Measurements from ENCODE around the gene TES.
A peak's percentile ranks its signal among the peaks of the same experiment; 100 is the strongest.

The TES gene

GRCh38 chr7:116194115-116194514 is 16.2 kb upstream of the TES start:
- H3K9me3 ChIP-seq (replicated peaks; ENCODE audit: low read length), result no peaks in the 10 kb centered on the region

DNA sequence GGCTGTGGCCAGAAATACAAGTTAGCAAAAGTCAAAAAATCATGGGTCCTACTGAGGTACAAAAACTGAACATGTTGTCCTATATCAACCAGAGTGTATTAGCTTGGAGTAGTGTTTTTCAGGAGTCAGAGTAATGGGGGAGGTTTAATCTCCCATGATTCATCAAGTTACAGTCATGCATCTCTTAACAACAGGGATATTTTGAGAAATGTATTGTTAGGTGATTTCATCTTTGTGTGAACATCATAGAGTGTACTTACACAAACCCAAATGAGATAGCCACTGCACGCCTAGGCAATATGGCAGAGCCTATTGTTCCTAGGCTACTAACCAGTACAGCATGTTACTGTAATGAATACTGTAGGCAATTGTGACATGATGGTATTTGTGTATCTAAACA is 14.9 kb upstream of the TES start:
- Histone ChIP-seq H3K9me3 (replicated peaks; ENCODE audit: low read length) (no peaks in the 10 kb centered on the region), H3K4me2 (ENCODE audit: low read length) (no peak overlapping the region), H3K9ac (ENCODE audit: low read depth, low read length) (no peak overlapping the region), H3K27me3 (ENCODE audit: control insufficient read depth, insufficient read depth, low read length) (no peaks in the 10 kb centered on the region), H3K36me3 (ENCODE audit: insufficient read depth, low read length) (no peaks in the 10 kb centered on the region), H3K4me1 (ENCODE audit: control insufficient read depth, insufficient read depth, low read length) (peaks cover 6% of the 10 kb centered on the region), H3K4me3 (ENCODE audit: low read length) (no peak overlapping the region)

More at GRCh38 chr7:116194115-116194514, 16.2 kb upstream of the TES start:
- Histone ChIP-seq H3K4me1 (ENCODE audit: control insufficient read depth, insufficient read depth, low read length) (peaks cover 6% of the 10 kb centered on the region), H3K9ac (ENCODE audit: low read depth, low read length) (no peak overlapping the region), H3K4me3 (ENCODE audit: low read length) (no peak overlapping the region), H3K36me3 (ENCODE audit: insufficient read depth, low read length) (no peaks in the 10 kb centered on the region), H3K4me2 (ENCODE audit: low read length) (no peak overlapping the region), H3K27me3 (ENCODE audit: control insufficient read depth, insufficient read depth, low read length) (no peaks in the 10 kb centered on the region)

DNA sequence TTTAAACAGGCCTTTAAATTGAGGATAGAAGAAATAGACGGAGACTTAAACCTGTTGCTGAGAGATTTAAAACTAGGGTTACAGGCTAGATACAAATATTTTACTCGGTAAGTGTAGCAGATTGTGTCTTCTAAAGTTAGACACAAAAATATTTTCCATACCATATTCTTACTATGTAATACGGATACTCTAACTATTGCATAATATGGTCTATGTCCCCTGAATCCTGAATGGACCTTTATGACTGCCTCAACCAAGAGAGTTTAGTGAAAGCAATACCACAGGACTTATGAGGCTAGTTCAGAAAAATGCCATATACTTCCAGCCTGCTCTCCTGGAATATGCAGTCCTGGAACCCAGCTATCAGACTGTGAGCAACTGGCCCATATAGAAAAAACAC is 13.4 kb upstream of the TES start:
- no peaks in the 10 kb centered on the region for H3K27me3 ChIP-seq (ENCODE audit: control insufficient read depth, insufficient read depth, low read length)
- no peaks in the 10 kb centered on the region for H3K9me3 ChIP-seq (replicated peaks; ENCODE audit: low read length)
- no peak overlapping the region for H3K4me2 ChIP-seq (ENCODE audit: low read length)
- no peak overlapping the region for H3K4me3 ChIP-seq (ENCODE audit: low read length)
- H3K9ac ChIP-seq (ENCODE audit: low read depth, low read length), result no peak overlapping the region
- H3K4me1 ChIP-seq (ENCODE audit: control insufficient read depth, insufficient read depth, low read length), result peaks cover 13% of the 10 kb centered on the region
- no peaks in the 10 kb centered on the region for H3K36me3 ChIP-seq (ENCODE audit: insufficient read depth, low read length)

- H3K4me2 ChIP-seq (ENCODE audit: low read length), result no peak overlapping the region
- peaks cover 13% of the 10 kb centered on the region for H3K4me1 ChIP-seq (ENCODE audit: control insufficient read depth, insufficient read depth, low read length)
- H3K9ac ChIP-seq (ENCODE audit: low read depth, low read length), result no peak overlapping the region
These were observed 13.0 kb upstream of the TES start for GRCh38 chr7:116197360-116197759.

GRCh38 chr7:116198748-116199410 is 11.5 kb upstream of the TES start:
- peaks cover 13% of the 10 kb centered on the region for H3K4me1 ChIP-seq (ENCODE audit: control insufficient read depth, insufficient read depth, low read length)
- H3K4me2 ChIP-seq (ENCODE audit: low read length), result no peak overlapping the region
- H3K9me3 ChIP-seq (replicated peaks; ENCODE audit: low read length), result no peaks in the 10 kb centered on the region
- H3K27me3 ChIP-seq (ENCODE audit: control insufficient read depth, insufficient read depth, low read length), result peaks cover 3% of the 10 kb centered on the region
- no peak overlapping the region for H3K4me3 ChIP-seq (ENCODE audit: low read length)
- H3K36me3 ChIP-seq (ENCODE audit: insufficient read depth, low read length), result no peaks in the 10 kb centered on the region
- no peak overlapping the region for H3K9ac ChIP-seq (ENCODE audit: low read depth, low read length)

More at GRCh38 chr7:116197360-116197759, 13.0 kb upstream of the TES start:
- no peak overlapping the region for H3K4me3 ChIP-seq (ENCODE audit: low read length)
- H3K27me3 ChIP-seq (ENCODE audit: control insufficient read depth, insufficient read depth, low read length), result no peaks in the 10 kb centered on the region
- H3K9me3 ChIP-seq (replicated peaks; ENCODE audit: low read length), result no peaks in the 10 kb centered on the region
- H3K36me3 ChIP-seq (ENCODE audit: insufficient read depth, low read length), result no peaks in the 10 kb centered on the region

DNA sequence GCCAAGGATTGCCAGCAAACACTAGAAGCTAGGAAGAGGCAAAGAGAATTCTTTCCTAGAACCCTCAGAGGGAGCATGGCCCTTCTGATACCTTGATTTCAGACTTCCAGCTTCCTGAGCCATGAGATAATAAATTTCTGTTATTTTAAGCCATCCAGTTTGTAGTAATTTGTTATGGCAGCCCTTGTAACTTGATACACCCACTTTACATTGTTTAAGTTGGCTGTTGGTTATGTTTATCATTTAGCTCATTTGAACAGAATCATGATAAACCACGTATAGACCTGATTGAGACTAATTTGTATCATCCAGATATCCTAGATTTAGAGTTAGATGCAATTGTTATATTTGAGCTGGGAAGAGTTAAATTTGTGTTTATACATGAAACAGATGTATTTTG is 9.4 kb upstream of the TES start:
- H3K27me3 ChIP-seq (ENCODE audit: control insufficient read depth, insufficient read depth, low read length), result peaks cover 3% of the 10 kb centered on the region
- no peak overlapping the region for H3K9ac ChIP-seq (ENCODE audit: low read depth, low read length)
- peaks cover 7% of the 10 kb centered on the region for H3K4me1 ChIP-seq (ENCODE audit: control insufficient read depth, insufficient read depth, low read length)
- no peaks in the 10 kb centered on the region for H3K9me3 ChIP-seq (replicated peaks; ENCODE audit: low read length)
- H3K36me3 ChIP-seq (ENCODE audit: insufficient read depth, low read length), result no peaks in the 10 kb centered on the region
- no peak overlapping the region for H3K4me3 ChIP-seq (ENCODE audit: low read length)
- H3K4me2 ChIP-seq (ENCODE audit: low read length), result no peak overlapping the region

- H3K4me3 ChIP-seq (ENCODE audit: low read length), result no peak overlapping the region
- peaks cover 6% of the 10 kb centered on the region for H3K4me1 ChIP-seq (ENCODE audit: control insufficient read depth, insufficient read depth, low read length)
- H3K27me3 ChIP-seq (ENCODE audit: control insufficient read depth, insufficient read depth, low read length), result peaks cover 5% of the 10 kb centered on the region
- H3K4me2 ChIP-seq (ENCODE audit: low read length), result no peak overlapping the region
- H3K9ac ChIP-seq (ENCODE audit: low read depth, low read length), result no peak overlapping the region
- H3K9me3 ChIP-seq (replicated peaks; ENCODE audit: low read length), result no peaks in the 10 kb centered on the region
- no peaks in the 10 kb centered on the region for H3K36me3 ChIP-seq (ENCODE audit: insufficient read depth, low read length)
These were observed 4.2 kb upstream of the TES start for GRCh38 chr7:116206141-116206540.

DNA sequence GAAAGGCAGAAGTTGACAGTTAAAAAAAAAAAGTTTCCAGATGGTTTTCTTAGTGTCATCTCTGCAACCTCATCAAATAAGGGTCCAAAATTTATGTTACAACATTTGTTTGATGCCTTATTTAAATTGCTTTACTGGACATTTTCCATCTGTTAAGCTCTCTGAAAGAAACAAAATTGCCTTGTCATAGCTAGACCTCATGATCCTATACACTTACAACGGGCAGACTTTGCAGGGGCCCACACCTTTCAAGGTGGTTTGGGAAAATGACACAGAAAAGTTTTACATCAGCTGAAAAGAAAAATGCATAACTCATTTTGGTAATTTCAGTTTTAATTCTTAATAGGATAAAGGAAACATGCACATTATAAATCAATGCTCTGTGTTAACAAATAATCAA is 1.4 kb upstream of the TES start:
- peaks cover 22% of the 10 kb centered on the region for H3K4me1 ChIP-seq (ENCODE audit: control insufficient read depth, insufficient read depth, low read length)
- H3K27me3 ChIP-seq (ENCODE audit: control insufficient read depth, insufficient read depth, low read length), result peaks cover 3% of the 10 kb centered on the region
- H3K4me3 ChIP-seq (ENCODE audit: low read length), result no peak overlapping the region
- H3K4me2 ChIP-seq (ENCODE audit: low read length), result no peak overlapping the region
- no peak overlapping the region for H3K9ac ChIP-seq (ENCODE audit: low read depth, low read length)
- no peaks in the 10 kb centered on the region for H3K36me3 ChIP-seq (ENCODE audit: insufficient read depth, low read length)
- no peaks in the 10 kb centered on the region for H3K9me3 ChIP-seq (replicated peaks; ENCODE audit: low read length)

DNA sequence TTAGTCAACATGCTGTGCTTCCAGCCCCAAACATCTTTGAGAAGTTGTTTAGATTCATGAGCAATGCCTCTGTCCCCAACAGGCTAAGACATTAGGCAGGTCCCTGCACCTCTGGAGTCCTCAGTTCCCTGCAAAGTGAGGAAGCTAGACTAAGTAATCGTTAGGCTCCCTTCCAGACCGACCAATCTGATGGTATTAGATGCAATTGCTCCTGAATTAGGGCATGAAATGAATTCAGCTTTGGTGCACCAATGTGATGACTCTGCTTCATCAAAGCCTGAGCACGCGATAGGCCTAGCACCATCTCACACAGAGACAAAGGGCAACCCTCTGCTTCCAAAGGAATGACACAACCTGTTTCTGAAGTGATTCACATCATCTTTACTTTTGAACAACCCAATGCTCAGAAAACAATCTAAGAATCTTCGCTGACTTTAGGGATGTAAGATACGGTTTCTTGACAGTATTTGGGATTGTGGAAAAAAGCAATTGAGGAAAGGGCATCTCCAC is 723 bp upstream of the TES start:
- Histone ChIP-seq H3K9ac (ENCODE audit: low read depth, low read length) (no peak overlapping the region), H3K4me1 (ENCODE audit: control insufficient read depth, insufficient read depth, low read length) (peaks cover 22% of the 10 kb centered on the region), H3K27me3 (ENCODE audit: control insufficient read depth, insufficient read depth, low read length) (peaks cover 3% of the 10 kb centered on the region), H3K4me2 (ENCODE audit: low read length) (no peak overlapping the region), H3K36me3 (ENCODE audit: insufficient read depth, low read length) (no peaks in the 10 kb centered on the region), H3K9me3 (replicated peaks; ENCODE audit: low read length) (no peaks in the 10 kb centered on the region), H3K4me3 (ENCODE audit: low read length) (no peak overlapping the region)

GRCh38 chr7:116211006-116211912 is 920 bp downstream of the TES start:
- peak overlapping the region; percentile 92 for H3K4me2 ChIP-seq (ENCODE audit: low read length)
- H3K4me3 ChIP-seq (ENCODE audit: low read length), result peak overlapping the region; percentile 78
- H3K9ac ChIP-seq (ENCODE audit: low read depth, low read length), result peak overlapping the region; percentile 81
- no peaks in the 10 kb centered on the region for H3K9me3 ChIP-seq (replicated peaks; ENCODE audit: low read length)
- no peaks in the 10 kb centered on the region for H3K36me3 ChIP-seq (ENCODE audit: insufficient read depth, low read length)
- peaks cover 22% of the 10 kb centered on the region for H3K4me1 ChIP-seq (ENCODE audit: control insufficient read depth, insufficient read depth, low read length)
- H3K27me3 ChIP-seq (ENCODE audit: control insufficient read depth, insufficient read depth, low read length), result peaks cover 3% of the 10 kb centered on the region

DNA sequence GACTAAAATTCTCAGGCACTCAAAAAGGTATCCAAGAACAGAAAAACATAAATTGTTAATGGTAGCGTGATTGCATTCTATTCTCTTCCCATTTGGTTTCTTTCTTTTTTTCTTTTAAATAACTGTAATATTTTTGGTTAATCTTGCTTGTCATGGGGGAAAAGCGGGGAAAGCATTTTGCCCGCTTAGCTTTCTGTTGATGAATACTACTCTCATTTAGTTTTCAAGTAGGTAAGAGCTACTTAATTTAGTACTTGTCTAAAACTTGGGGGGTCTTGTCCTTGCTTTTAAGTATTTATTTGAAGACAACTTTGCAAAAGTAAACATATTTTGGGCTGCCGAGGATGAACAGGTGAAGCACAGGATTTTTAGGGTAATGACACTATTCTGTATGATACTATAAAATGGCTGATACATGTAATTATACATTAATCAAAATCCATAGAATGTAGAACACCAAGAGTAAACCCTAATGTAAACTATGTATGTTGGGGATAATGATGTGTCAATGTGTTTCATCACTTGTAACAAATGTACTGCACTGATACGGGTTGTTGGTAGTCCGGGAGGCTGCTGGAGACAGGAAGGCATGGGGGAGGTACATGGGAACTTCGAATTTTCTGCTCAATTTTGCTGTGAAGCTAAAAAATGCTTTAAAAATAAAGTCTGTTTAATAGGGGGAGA is 1.7 kb downstream of the TES start:
- Histone ChIP-seq H3K4me3 (ENCODE audit: low read length) (peak overlapping the region; percentile 78), H3K27me3 (ENCODE audit: control insufficient read depth, insufficient read depth, low read length) (peaks cover 3% of the 10 kb centered on the region), H3K4me2 (ENCODE audit: low read length) (peak overlapping the region; percentile 92), H3K9ac (ENCODE audit: low read depth, low read length) (peak overlapping the region; percentile 81), H3K4me1 (ENCODE audit: control insufficient read depth, insufficient read depth, low read length) (peaks cover 25% of the 10 kb centered on the region), H3K9me3 (replicated peaks; ENCODE audit: low read length) (no peaks in the 10 kb centered on the region), H3K36me3 (ENCODE audit: insufficient read depth, low read length) (no peaks in the 10 kb centered on the region)
